Fibroblast of upper back skin (primary cell): ENCODE results near the gene UBE2O.

ENCODE experiments used
- DNase-seq: peaks from one replicate; pipeline ENCODE4 v3.0.0-alpha.2; 2013

UBE2O gene

GRCh38 chr17:76484228-76484725, 31.3 kb upstream of the UBE2O start:
- no peak for DNase-seq

DNA sequence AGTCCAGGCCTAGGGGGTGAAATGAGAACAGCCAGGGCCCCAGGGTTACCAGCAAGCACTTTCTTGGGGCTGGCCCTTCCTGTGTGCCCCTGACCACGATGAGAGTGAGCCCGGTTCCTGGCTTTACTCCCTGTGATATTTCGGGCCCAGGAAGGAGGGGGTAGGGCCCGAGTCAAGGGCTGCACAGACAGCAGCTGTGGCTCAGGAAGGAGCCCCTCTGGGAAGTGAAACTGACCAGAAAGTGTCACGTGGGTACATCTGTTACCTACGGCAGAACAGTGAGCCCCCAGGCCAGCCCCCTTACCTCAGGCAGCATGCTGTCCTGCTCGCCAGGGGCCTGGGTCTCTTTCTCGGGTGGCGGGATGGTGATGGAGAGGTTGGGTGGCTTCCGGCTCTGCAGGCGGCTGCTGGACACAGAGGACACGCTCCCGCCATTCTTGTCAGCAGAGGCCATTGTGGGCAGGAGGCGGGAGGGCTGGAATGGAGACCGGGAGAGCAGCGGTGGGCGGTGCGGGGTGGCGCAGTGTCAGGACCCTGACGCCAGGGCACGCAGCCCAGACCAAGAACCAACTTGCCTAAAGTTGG, 28.2 kb upstream of the UBE2O start:
- no peak for DNase-seq

GRCh38 chr17:76480632-76481031, 27.7 kb upstream of the UBE2O start:
- peak; percentile 17 for DNase-seq

DNA sequence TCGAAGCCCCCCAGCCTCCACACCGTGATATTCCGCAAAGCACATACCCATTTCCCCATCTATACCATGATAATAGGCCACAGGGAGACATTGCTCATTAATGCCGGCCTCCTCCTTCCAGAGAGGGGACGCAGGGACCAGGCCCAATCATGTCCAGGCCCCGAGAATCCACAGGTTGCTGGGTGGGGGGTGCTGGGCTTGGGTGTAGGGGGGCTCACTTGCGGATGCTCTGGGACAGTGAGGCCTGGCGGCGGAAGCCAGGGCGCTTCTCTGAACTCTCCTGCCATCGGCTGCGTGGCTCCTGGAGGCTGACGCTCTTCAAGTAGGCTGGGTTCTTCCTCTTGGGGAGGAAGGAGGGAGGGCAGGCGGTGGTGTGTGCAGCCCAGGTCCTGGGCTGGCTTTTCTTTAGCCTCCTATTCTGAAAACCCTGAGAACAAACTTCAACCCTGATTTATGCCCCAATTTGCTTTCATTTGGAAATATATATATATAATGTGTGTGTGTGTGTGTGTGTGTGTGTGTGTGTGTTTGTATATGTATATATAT, 26.6 kb upstream of the UBE2O start:
- no peak for DNase-seq

DNA sequence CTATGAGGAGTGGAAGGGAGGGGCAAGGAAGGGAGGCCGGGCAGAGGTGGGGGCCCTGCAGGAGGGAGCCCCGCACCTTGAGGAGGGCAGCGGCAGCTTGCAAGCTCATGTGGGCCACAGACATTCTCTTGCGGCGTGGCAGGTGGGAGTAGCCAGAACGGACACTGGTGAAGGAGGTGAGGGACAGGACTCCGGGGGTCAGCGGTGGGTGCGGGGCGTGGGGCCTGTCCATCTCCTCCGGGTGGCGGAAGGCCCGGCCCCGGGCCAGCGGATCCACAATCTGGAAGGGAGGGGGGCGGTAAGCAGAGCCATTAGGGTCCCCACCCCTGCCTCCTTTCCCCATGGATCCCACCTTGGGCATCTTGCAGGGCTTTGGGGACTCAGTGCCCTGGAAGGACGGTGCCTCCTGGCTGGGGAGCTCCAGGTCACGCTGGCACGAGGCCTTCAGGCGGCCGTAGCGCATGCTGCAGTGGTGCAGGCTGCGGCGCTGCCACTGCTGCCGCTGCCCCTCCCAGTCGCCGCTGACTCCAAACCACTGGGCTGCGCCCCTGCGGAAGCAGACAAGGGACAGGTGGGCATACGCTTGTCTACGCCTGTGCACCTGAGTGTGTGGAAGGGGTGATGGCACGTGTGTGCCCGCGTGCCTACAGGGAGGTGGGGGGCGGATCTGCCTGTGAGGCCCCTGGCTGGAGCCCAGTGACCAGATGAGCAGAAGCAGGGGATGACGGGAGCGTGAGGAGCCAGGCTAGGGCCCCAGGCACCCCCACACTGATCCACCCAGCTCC, 26.0 kb upstream of the UBE2O start:
- DNase-seq, result no peak

DNA sequence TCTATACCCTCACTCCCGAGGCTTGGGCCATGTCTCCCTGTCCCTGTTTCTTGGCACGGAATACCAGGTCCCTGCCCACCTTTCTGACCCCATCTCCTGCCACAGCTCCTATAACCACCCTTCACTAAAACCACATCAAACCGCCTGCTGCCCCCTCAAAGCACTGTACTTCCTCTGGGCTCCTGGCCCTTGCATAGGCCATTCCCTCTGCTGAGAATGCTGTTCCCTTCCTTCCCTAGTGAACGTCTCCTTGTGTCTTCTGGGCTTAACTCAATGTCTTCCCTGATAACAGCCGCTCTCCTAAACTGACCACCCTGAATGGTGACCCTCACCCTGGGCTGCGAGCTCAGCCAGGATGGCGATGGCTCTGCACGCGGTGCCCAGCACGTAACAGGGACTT, 25.1 kb upstream of the UBE2O start:
- DNase-seq, result no peak

DNA sequence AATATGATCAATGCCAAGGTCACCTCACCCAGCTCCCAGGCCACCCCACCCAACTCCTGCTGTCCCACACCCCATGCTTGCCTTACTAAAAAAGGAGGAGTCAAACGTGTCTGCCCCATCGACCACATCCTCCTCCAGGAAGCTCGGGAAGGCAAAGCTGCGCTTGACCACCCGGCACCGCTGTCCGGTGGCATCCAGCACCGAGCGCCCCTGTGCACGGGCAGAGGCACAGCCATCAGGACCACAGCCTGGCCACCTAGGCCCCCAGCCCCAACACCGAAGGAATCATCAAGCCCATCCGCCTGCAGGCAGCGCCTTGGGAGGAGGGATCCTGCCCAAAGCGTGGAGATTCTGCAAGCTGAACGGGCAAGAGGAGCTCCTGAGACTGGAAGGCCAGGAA, 24.6 kb upstream of the UBE2O start:
- DNase-seq, result no peak

GRCh38 chr17:76476736-76477135, 23.8 kb upstream of the UBE2O start:
- no peak for DNase-seq

DNA sequence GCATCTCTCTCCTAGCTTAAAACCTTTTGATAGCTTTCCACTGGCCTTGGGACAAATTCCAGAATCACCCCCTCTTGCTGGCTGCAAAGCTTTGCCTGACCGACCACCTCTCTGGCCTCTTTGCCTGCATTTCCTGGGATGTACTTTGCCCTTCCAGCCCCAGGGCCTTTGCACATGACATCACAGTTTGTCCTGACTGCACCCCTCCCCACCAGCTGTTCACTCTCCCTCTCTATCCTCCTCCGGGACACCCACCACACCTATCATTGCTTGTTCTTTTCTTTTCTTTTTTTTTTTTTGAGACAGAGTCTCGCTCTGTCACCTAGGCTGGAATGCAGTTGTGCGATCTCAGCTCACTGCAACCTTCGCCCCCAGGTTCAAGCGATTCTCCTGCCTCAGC, 22.4 kb upstream of the UBE2O start:
- DNase-seq, result no peak

GRCh38 chr17:76474894-76475293, 21.9 kb upstream of the UBE2O start:
- DNase-seq, result no peak

- DNase-seq, result no peak
These were observed 21.3 kb upstream of the UBE2O start for GRCh38 chr17:76474238-76474637.

DNA sequence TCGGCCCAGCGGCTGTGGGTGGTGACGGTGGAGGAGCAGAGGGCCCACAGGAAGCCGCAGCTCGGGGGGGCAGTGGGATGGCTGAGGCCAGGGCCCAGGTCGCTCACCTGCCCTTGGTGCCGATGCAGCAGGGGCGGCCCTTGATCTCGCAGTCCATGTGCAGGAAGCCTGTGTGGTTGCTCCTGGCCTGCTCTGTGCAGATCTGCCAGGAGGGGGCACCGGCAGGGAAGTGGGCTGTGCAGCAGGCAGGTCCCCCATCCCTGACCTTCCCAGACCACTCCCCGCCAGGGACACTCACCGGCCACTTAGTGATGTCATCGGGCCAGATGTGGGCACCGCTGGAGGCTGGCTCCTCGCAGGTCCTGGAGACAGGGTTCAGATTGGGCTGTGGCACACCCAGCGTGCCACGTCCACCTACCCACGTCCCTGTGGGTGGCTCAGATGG, 20.6 kb upstream of the UBE2O start:
- DNase-seq, result no peak

GRCh38 chr17:76472726-76473125, 19.8 kb upstream of the UBE2O start:
- DNase-seq, result no peak

- no peak for DNase-seq
These were observed 19.3 kb upstream of the UBE2O start for GRCh38 chr17:76472258-76472645.

GRCh38 chr17:76471498-76472257, 18.7 kb upstream of the UBE2O start:
- DNase-seq, result no peak

DNA sequence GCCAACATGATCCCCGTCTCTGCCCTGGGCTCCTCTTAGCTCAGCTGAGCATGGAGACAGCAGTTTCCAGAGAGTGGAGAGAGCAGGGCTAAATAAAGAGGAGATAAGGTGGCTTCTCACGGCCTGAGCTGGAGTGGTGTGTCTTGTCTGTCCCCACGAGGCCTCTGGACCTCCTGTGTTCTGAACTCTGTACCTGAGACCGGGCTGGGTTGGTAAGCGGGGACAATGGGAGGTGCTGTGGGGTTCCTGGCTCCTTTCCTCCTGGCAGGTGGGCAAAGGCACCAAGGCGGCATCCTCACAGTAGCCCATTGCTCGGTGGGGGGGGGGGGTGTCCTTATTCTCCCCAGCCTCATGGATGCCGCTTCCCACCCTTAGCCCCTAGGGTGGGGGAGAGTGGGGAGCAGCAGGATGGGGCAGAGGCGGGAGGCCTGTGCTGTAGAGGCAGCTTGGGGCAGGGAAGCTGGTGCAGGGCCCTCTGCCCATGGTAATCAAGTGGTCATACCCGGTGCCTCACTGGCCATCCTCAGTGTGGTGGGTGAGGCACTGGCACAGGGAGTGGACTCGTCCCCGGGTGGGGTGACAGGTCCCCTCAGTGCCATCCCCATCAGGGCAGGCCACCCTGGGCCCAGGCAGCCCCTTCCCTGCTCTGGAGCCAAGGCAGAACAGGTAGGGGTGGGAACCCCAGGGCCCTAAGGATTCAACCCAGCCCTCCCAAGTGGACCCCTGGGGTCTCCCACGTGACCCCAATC, 17.2 kb upstream of the UBE2O start:
- no peak for DNase-seq

DNA sequence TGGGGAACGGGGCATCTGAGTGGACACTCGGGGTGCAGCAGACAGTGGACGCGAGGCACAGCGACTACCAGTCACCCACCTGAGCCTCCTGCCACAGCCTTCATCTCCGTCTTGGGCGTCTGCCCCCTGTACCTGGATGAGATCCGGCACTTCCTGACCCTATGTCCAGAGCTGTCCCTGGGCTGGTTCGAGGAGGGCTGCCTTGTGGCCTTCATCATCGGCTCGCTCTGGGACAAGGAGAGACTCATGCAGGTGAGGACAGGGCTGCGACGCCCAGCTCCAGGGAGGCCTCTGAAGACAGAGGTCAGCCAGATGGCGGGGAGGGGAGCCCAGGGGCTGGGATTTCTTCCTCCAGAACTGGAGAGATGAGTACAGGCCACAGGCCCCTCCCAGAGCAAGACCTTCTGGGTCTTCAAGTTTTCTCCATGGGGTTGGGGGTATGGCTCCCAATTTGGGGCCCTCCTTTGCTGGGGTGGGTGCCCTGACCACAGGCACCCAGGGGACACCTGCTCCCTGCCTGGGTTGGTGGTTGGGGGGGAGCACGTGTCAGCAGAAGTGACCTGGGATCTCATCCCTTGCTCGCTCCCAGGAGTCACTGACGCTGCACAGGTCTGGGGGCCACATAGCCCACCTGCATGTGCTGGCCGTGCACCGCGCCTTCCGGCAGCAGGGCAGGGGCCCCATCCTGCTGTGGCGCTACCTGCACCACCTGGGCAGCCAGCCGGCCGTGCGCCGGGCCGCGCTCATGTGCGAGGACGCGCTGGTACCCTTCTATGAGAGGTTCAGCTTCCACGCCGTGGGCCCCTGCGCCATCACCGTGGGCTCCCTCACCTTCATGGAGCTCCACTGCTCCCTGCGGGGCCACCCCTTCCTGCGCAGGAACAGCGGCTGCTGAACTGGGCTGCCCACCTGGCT, 16.4 kb upstream of the UBE2O start:
- DNase-seq, result no peak

DNA sequence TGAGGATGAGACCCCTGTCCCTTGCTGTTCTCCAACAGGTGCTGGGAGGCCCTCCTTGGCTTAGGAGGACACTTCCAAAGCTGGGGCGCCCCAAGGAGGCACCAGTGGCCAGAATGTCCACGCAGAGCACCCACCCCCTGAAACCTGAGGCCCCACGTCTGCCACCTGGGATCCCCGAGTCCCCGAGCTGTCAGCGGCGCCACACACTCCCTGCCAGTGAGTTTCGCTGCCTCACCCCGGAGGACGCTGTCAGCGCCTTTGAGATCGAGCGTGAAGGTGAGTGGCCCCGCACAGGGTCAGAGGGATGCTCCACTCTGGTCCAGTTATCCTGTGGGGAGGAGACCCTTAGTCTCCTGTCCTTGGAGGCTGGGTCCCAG, 15.7 kb upstream of the UBE2O start:
- DNase-seq, result no peak

GRCh38 chr17:76467809-76468633, 15.1 kb upstream of the UBE2O start:
- no peak for DNase-seq

DNA sequence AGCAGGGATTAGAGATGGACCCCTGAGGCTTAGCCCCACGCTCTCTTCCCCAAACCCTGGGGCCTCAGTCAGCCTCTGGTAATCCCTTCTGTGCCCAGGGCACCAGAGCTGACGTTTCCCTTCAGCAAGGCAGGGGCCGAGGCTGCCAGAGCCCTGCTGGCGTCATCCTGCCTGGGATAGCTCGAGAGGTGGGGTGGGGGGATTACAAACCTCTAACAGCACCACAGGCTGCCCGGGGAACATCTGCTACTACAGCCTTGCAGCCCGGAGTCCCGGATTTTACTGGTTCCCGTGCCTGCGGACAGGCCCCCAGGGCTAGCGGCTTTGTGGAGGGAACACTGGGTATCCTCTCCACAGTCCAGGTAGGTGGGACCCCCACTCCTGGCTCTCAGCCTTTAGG, 14.4 kb upstream of the UBE2O start, which contains the start of gene AANAT:
Gene AANAT, plus strand, starts transcription at position 238 of the 400 bp plus-strand sequence. CDS start 1,144 bp downstream, outside the sequence.
- no peak for DNase-seq

DNA sequence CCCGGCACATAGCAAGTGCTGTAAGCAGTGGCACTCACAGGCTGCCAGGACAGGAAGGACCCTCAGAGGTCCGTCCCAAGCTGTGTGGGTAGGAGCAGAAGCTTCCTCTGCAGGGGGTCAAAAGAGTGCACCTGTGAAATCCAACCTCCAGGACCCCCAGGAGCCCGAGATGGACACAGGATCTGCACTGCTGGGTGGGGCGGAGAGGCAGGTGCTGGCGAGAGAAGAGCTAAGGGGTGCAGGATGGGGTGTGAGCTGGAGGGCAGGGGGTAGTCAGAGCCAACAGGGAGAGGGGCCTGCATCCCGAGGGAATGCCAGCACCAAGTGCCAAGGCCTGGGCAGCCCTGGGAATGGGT, 13.8 kb upstream of the UBE2O start:
- DNase-seq, result no peak
